NCI-H2081 treated with DMSO at 0.1 percent for 48 hours (cell line): ENCODE data around the gene CLDN34.
A peak's percentile ranks its signal among the peaks of the same experiment; 100 is the strongest.

Experiments
- DNase-seq: peaks from one replicate; lab custom pipeline; 2025; lab: John Stamatoyannopoulos, UW

The CLDN34 gene

DNA sequence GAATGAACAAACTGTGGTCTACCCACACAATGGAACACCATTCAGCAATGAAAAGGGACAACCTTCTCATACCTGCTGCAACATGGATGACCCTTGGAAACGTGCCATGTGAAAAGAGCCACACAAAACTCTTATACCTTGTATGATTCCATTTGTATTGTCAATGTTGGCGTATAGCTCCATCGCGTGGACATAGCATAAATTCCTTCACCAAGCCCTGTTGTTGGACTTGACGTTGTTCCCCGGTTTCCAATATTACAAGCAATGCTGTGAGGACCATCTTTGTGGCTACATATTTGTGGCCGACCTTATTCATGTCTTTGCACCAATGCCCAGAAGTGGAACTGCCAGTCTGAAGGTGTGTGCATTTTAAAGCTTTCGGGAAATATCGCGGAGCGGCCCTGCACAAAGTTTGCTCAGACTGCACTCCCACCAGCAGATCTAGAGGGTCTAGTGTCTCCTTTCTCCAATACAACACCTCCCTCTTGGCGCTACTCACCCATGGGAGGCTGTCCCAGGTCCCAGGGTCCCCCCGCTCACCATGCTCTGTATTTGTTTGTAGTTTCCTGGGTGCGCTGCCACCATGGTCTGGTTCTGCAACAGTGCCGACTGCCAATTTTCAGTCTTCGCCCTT is at the start of gene CLDN34:
CLDN34 (plus strand) TSS at position 584 of the 634 bp plus-strand sequence; CDS start at position 584, 0 bp downstream.
- no peak for DNase-seq

DNA sequence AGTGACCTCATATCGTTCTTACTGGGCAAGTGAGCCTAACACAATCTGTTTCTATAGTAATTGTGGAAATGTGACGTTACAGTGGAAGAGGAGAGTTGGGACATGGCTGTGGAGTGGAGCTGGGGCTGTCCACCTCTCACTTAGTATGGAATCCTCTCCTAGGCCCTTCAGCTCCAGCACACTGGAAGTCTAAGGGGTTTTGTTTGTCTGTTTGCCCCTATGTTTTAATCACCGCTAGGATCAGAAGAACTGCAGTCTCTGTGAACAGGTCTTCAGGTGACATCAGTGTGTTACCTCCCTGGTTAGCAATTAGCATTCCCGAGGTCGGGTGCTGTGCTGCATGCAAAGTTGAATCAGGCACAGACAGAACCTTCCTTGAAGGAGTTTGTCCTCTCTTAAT is 49.3 kb upstream of the CLDN34 start:
- DNase-seq: no peak

- DNase-seq: no peak
These were observed 47.5 kb upstream of the CLDN34 start for GRCh38 chrX:9919632-9920172.

DNA sequence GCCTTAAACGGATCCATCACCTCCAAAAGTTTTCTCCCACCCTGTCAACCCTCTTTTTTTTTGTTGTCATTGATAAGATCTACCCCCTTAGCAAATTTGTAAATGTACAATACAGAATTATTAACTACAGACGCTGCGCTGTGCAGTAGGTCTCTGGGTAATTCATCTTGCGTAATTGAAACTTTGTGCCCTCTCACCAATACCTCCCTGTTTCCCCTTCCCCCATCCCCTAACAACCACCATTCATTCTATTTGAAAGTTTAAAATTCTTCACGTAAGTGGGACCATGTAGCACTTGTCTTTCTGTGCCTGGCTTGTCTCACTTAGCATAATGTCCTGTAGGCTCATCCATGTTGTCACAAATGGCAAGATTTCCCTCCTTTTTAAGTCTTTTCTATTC is 45.8 kb upstream of the CLDN34 start:
- no peak for DNase-seq

DNA sequence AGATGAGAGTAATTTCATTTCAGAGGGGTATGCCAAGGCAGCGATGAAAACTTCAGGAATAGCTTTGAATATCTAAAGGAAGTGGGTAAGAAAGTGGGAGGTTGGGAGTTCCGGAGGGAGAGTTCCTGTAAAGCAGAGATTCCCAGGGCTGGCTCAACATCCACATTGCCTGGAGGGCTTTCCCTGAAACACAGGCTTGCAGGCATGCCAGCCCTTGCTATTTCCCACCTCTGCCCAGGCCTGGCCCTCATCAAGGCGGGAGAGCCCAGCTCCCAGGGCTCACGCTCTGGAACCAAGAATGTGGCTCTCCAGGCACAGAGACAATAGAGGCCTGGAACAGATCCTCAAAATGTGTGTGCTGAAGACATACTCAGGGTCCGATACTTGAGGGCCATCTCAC is 43.8 kb upstream of the CLDN34 start:
- no peak for DNase-seq

DNA sequence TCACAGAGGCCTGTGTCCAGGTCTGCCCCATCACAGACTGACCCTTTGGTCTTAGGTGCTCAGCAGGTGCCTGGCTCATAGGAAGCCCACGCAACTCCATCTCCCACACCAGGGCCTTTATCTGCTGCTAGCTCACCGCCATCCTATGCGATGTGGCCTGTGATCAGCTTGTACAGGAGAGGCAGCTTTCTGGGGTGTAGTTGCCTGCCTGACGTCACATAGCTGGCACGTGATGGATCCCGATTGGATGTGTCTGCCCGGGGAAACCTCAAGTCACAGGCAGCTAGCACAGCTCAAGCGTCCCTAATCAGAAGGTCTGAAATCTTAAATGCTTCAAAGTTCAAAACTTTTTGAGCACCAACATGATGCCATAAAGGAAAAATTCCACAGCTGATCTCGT is 41.2 kb upstream of the CLDN34 start:
- DNase-seq: no peak

- peak; percentile 9 for DNase-seq
These were observed 39.3 kb upstream of the CLDN34 start for GRCh38 chrX:9927698-9928482.

- no peak for DNase-seq
These were observed 31.7 kb upstream of the CLDN34 start for GRCh38 chrX:9935436-9935835.

- no peak for DNase-seq
These were observed 29.4 kb upstream of the CLDN34 start for GRCh38 chrX:9937761-9938160.

DNA sequence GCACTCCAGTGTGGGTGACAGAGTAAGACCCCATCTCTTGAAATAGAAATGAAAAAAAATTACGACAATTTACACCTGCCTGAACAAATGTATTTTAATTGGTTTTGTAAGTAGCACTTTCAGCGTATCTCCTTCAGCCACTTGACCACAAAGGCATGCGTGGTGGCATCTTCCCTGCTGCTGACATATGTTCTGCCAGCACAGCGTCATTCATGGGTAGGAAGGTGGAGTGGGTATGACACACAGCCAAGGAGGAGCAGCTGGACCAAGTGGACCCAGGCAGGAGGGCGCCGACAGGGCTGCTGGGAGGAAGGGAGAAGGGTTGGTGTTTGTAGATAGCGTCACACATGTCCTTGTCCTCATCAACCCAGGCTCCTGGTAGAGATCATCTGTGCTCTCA is 28.6 kb upstream of the CLDN34 start:
- no peak for DNase-seq

DNA sequence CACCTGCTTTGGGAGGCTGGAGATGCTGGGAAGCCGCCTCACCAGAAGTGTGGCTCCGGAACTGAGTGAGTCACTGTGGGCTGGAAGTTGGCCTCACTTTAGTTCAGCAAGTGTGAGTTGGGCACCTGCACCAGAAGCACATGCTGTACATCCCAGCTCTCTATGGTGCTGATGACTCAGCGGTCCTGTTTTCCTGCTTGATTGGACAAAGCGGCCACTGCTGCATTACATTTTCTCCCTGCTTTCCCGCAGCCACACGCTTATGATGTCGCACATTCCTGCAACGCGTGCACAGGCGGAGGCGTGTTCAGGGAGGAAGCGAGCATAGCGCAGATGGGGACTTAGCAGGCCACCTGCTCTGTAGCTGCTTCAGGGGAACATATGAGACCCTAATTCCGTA is 26.7 kb upstream of the CLDN34 start:
- DNase-seq: no peak

- DNase-seq: no peak
These were observed 25.1 kb upstream of the CLDN34 start for GRCh38 chrX:9942086-9942485.

- DNase-seq: no peak
These were observed 23.7 kb upstream of the CLDN34 start for GRCh38 chrX:9943420-9943819.

DNA sequence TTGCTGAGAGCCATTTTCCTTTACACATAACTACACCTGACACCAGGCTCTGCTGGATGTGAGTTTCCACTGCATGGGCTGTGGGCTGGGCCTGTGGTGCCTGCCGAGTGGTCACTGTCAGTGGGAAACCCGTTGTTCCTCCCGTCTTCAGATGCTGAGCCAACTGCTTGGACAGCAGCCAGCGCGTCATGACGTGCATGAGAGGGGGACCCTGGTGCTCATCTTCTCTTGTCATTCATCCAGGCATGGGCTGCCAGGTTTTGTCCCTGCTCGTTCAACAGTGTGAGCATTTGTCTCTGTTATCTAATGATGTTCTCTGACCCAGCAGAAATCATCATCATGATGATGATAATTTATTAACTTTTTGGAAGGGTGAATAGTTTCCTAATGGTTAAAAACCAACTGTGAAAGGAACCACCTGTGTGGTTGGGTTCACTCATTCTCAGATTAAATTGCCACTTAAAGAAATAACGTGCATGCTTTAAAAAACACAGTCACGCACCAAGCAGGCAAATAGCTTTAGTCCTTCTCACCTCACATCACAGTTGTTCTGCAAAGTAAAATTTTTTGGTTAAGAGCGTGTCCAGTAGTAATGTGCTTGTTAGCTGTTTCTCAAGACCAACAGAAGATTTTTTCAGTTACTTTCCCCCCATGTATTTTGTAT is 19.9 kb upstream of the CLDN34 start:
- no peak for DNase-seq

DNA sequence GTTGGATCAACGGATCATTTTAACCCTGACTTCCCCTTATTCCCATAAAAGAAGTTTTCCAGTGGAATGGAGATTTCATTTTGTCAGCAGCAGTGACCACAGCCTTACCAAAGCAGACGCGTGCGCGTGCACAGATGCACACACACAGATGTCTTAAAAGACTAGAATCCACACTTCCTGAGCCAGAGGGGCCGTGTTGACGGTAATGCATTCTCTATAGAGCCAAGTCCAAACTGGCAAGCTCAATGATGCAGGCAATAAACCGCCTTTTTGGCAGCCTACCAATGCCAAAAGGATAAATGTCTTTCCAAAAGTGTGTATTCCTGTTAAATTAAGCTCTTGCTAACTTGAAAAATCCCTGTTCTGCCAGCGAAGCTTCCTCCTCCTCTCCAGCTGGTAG is 18.8 kb upstream of the CLDN34 start:
- no peak for DNase-seq

GRCh38 chrX:9952300-9952699 is 14.9 kb upstream of the CLDN34 start:
- DNase-seq: no peak

DNA sequence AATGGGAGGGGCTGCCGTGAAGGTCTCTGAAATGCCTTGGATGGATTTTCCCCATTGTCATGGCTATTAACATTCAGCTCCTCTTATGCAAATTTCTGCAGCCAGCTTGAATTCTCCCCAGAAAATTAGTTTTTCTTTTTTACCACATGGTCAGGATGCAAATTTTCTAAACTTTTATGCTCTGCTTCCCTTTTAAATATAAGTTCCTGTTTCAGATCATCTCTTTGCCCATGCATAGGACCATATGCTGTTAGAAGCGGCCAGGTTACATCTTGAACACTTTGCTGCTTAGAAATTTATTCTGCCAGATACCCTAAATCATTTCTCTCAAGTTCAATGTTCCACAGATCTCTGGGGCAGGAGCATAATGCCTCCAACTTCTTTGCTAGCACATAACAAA is 13.8 kb upstream of the CLDN34 start:
- DNase-seq: no peak

DNA sequence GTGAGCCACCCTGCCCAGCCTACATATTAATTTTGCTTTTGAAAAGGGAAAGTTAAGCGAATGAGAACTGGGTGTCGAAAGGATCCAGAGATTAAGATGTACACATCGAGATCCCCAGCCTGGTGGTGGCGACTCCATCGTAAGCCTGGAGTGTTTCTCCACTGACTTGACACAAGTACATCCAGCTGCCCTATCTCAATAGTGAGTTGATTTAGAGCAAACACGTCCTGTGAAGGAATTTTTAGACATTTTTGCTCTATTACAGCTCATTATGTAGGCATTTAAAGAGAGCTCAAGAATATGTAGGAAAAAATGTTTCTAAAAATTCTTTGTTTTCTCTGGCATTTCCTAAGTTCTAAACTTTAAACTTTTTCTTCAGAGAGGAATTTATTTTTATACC is 11.7 kb upstream of the CLDN34 start:
- no peak for DNase-seq

DNA sequence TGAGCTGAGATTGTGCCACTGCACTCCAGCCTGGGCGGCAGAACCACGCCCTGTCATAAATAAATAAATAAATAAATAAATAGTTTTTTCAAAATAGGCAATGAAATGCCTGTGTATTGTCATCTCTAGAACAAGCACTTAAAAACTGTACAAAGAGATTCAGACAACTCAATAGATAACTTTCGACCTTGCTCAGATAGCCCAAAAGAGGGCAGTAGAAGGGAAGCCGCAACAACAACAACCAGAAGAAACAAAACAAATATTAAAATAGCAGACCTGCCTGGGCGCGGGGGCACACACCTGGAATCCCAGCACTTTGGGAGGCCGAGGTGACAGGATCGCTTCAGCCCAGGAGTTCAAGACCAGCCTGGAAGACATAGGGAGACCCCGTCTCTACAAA is 9.4 kb upstream of the CLDN34 start:
- DNase-seq: no peak

GRCh38 chrX:9958183-9958582 is 9.0 kb upstream of the CLDN34 start:
- DNase-seq: no peak

DNA sequence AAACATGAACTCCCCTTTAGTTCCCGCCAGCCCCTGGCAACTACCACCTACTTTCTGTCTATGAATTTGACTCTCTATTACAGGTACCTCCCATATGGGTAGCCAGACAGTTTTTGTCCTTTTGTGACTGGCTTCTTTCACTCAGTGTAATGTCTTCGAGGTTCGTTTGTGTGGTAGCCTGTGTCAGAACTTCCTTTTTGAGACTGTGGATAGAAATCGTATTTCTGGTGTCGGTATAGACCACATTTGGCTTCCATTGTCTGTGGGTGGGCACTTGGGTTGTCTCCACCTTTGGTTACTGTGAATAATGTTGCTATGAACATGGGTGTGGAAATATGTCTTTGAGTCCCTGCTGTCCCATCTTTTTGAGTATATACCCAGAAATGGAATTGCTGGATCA is 5.4 kb upstream of the CLDN34 start:
- no peak for DNase-seq

GRCh38 chrX:9977635-9978034 is 10.5 kb downstream of the CLDN34 start:
- no peak for DNase-seq

DNA sequence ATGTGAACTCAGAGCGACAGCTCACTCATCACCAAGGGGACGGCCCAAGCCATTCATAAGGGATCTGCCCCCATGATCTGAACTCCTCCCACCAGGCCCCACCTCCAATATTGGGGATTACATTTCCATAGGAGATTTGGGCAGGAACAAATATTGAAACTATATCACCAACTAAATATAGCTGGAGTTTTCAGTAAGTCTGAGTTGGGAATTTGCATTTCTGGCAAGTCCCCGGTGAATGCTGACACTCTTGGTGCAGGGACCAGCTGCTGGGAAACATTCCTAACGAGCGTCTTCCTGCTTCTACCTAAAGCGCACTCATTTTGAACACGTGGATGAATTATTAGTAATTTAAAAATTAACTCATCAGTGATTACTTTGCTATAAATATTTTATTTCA is 13.2 kb downstream of the CLDN34 start:
- DNase-seq: no peak
